Thyroid gland (tissue), 4 donors: ENCODE measurements around the gene SDHAF2. TPM values are rescaled to one million over a fixed set of nuclear protein-coding genes. Genes with fewer than 3 reads are reported as not detected.

Experiments used
- DNase-seq, 2 donors: peaks; one replicate each; pipeline ENCODE4 v3.0.0-alpha.2; 2019
- H3K27ac ChIP-seq, 3 donors: fragments of 200-600 bp; sonication (generic); 1 replicate in 2 of 3; 2 replicates in 1 of 3; pipeline ENCODE4 v1.5.1; 2016 to 2019; ENCODE audit warnings: mild to moderate bottlenecking in 1 of 3, moderate library complexity in 1 of 3
- H3K27me3 ChIP-seq: fragments of 200-600 bp; sonication (generic); one replicate; pipeline ENCODE4 v1.5.1; 2019
- H3K36me3 ChIP-seq, 2 donors: fragments of 200-600 bp; sonication (generic); one replicate each; pipeline ENCODE4 v1.5.1; 2016 to 2019
- H3K4me1 ChIP-seq, 2 donors: fragments of 200-600 bp; sonication (generic); one replicate each; pipeline ENCODE4 v1.5.1; 2017 to 2019
- H3K4me3 ChIP-seq, 3 donors: fragments of 200-600 bp; sonication (generic); replicated peaks in 1 of 3; 1 replicate in 2 of 3; 2 replicates in 1 of 3; pipeline ENCODE4 v1.5.1; 2016; ENCODE audit warnings: mild to moderate bottlenecking in 1 of 3
- H3K9me3 ChIP-seq: fragments of 200-600 bp; sonication (generic); one replicate; pipeline ENCODE4 v1.5.1; 2017
- CTCF ChIP-seq, 6 experiments: fragments of 200-600 bp in 3 of 6; fragments of 450-650 bp in 3 of 6; sonication (generic) in 3 of 6; IDR thresholded peaks; one replicate each; pipeline ENCODE4 v1.5.1; 2016 to 2019; ENCODE audit warnings: antibody characterized with exemption in 6 of 6, mild to moderate bottlenecking in 2 of 6, inconsistent platforms in 1 of 6, moderate library complexity in 1 of 6
- POLR2A ChIP-seq, 2 donors: fragments of 450-650 bp; IDR thresholded peaks; one replicate each; pipeline ENCODE4 v1.6.1; 2017; ENCODE audit warnings: antibody characterized with exemption in 2 of 2, mild to moderate bottlenecking in 2 of 2, moderate library complexity in 1 of 2
- WGBS, 2 donors: methylation state at CpG; one replicate each; pipeline ENCODE4 v1.1.5; 2017; 5-methylcytosine and 5-hydroxymethylcytosine counted together
- intact Hi-C: fragments of 100-400 bp; cut with DNase I; formaldehyde crosslinking; loops from one replicate; pipeline ENCODE4 v1.15.1; 2023
- total RNA-seq, 4 donors: library from RNA; depleted of rRNA; stranded (reverse); fragments of >200 nt; gene quantifications; one replicate each; pipeline ENCODE4 v1.2.3, GENCODE V29; 2016

Gene SDHAF2
- total RNA-seq, 4 donors from 2014 or later = 41.0 to 74.3 (median 44.0) TPM

DNA sequence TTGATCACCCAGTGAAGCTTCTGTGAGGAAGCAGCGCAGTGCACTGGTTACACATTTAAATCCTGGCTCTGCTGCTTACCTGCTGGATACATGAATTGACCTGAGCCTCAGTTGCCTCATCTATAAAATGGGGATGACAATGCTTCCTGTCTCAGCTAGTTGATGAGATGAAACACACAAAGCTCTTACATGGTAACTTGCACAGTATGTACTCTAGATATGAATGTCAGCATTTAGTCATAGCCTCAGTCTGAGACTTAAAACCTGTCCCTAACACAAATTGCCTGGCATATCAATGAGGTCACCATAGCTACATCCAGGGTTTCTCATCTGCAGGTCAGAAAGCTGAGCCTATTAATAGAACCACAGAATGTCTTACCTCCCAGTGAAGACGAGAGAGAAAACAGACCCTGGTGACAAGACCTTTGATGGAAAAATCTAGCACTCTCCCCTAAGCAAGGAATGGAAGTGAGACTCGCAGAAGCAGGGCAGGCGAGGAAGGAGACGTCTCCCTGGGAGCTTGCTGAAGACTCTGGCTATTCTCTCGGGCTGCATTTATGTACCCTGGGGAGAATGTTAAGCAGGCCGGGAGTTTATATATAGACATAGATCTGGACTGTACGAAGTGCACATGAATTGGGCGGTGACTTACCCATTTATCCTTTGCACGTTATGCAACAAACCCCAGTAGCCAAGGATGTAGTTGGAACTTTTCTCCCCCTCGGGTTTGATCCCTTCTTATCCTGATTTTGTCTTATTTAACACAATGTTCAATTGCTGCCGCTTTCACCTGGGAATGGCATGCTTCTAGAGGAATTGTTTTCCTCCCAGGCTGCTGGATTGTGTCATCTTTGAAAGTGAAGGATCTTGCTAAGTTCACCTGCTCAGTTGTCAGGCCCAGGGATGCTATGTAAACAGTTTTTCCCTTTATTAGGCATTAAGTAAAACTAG, 18.0 kb downstream of the SDHAF2 start:
- no peaks in the 10 kb centered on the region for H3K27me3 ChIP-seq
- H3K9me3 ChIP-seq = no peaks in the 10 kb centered on the region
- no peak overlapping the region for H3K27ac ChIP-seq
- peaks cover 13% of the 10 kb centered on the region in 2 donors for H3K4me1 ChIP-seq
- no peak for TF ChIP-seq CTCF (IDR thresholded peaks at IDR 0.05)
- TF ChIP-seq POLR2A (IDR thresholded peaks at IDR 0.05) = no peak
- H3K36me3 ChIP-seq = peaks cover 5 to 18% of the 10 kb centered on the region in 2 donors
- intact Hi-C loops = loop anchor here (10.0 kb wide), 1 partner anchor 67 kb away; no protein-coding TSS in a partner anchor
- no peak overlapping the region for H3K4me3 ChIP-seq
- 75 to 83% methylated on average over 12 of the region's 12 CpGs for WGBS, 2 donors
- DNase-seq = no peak

GRCh38 chr11:61448552-61448927, 18.6 kb downstream of the SDHAF2 start:
- intact Hi-C loops = loop anchor here (10.0 kb wide), 1 partner anchor 66 kb away; no protein-coding TSS in a partner anchor
- Histone ChIP-seq H3K27me3 (no peaks in the 10 kb centered on the region), H3K4me1 (peaks cover 13% of the 10 kb centered on the region in 2 donors), H3K9me3 (no peaks in the 10 kb centered on the region), H3K4me3 (no peak overlapping the region), H3K27ac (no peak overlapping the region), H3K36me3 (peaks cover 5 to 18% of the 10 kb centered on the region in 2 donors)
- peak in 1 of 2 donors; percentile 4 for DNase-seq
- no peak for TF ChIP-seq CTCF (IDR thresholded peaks at IDR 0.05)
- TF ChIP-seq POLR2A (IDR thresholded peaks at IDR 0.05) = no peak
- WGBS, 2 donors = 67 to 82% methylated on average over 7 of the region's 7 CpGs

DNA sequence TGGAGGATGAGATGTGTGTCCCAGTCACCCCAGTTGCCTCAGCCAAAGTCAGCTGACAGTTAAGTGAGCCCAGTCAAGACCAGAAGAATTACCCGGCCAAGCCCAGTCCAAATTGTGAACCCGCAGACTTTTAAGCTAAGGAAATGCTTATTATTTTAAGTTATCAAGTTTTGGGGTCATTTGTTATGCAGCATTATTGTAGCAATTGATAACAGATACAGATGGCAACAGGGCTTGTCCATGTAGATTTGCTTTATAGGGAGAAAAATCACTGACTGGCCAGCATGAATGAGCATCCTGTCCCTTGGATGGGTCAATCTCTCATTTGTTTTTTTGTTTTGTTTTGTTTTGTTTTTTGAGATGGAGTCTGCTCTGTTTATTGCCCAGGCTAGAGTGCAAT, 22.9 kb downstream of the SDHAF2 start:
- H3K36me3 ChIP-seq = peaks cover 3 to 8% of the 10 kb centered on the region in 2 donors
- H3K9me3 ChIP-seq = no peaks in the 10 kb centered on the region
- 96 to 100% methylated on average over 2 of the region's 2 CpGs for WGBS, 2 donors
- no peaks in the 10 kb centered on the region for H3K4me1 ChIP-seq
- H3K4me3 ChIP-seq = no peak overlapping the region
- no peaks in the 10 kb centered on the region for H3K27me3 ChIP-seq
- no peak overlapping the region for H3K27ac ChIP-seq
- DNase-seq = no peak
- TF ChIP-seq CTCF (IDR thresholded peaks at IDR 0.05) (no peak), POLR2A (IDR thresholded peaks at IDR 0.05) (no peak)
- intact Hi-C loops = no loop called here

DNA sequence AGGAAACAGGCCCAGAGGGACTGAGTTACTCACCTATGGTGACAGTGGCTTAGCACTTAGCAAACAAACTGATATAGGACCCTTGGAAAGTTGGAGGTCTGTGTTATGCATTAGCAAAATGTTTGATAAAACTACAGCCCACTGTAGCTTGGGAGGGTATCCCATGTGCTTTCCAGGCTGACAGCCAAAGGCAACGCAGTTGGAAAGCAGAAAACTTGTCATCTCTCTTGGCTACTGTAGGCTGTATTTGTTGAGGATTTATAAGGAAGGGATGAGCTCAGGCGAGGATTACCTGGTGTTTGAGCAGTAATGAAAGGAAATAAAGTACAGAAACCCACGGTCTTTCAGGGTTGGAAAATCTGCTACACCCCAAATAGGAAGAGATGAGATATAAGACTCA, 23.8 kb downstream of the SDHAF2 start:
- H3K27me3 ChIP-seq = no peaks in the 10 kb centered on the region
- TF ChIP-seq POLR2A (IDR thresholded peaks at IDR 0.05) = no peak
- TF ChIP-seq CTCF (IDR thresholded peaks at IDR 0.05) = no peak
- peaks cover 0 to 5% of the 10 kb centered on the region in 2 donors for H3K36me3 ChIP-seq
- intact Hi-C loops = no loop called here
- 70 to 81% methylated on average over 3 of the region's 3 CpGs for WGBS, 2 donors
- H3K4me3 ChIP-seq = no peak overlapping the region
- no peaks in the 10 kb centered on the region for H3K9me3 ChIP-seq
- no peak for DNase-seq
- no peaks in the 10 kb centered on the region for H3K4me1 ChIP-seq
- H3K27ac ChIP-seq = no peak overlapping the region

DNA sequence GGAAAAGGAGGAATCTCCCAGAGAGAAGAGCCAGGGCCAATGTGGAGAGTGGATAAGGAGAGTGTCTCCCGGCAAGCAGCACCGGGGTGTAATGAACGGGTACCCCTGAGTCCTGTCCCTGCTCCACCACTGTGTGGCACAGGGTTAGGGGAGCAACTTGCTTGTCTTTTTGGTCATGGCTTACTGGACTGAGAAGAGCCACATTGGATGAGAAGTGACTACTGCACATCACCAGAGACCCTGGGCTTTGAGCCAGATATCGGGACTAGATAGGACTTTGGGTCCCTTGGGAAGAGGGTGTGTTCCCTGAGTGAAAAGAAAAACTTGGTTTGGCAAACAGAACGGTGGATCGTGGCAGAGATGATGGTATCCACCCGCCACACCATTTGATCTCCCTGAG, 24.6 kb downstream of the SDHAF2 start:
- no peaks in the 10 kb centered on the region for H3K4me1 ChIP-seq
- no peak overlapping the region for H3K27ac ChIP-seq
- no peaks in the 10 kb centered on the region for H3K27me3 ChIP-seq
- WGBS, 2 donors = 79 to 93% methylated on average over 7 of the region's 7 CpGs
- peaks cover 0 to 5% of the 10 kb centered on the region in 2 donors for H3K36me3 ChIP-seq
- intact Hi-C loops = no loop called here
- TF ChIP-seq CTCF (IDR thresholded peaks at IDR 0.05) (no peak), POLR2A (IDR thresholded peaks at IDR 0.05) (no peak)
- H3K9me3 ChIP-seq = no peaks in the 10 kb centered on the region
- DNase-seq = no peak
- no peak overlapping the region for H3K4me3 ChIP-seq
